SK-N-MC (cell line): ENCODE measurements around the gene MOXD1.

Experiments
- EZH2 ChIP-seq: fragments of 200-600 bp; sonication (generic); IDR thresholded peaks from one replicate; pipeline ENCODE4 v1.6.1; 2017; ENCODE audit warnings: antibody characterized with exemption
- FOXP2 ChIP-seq: optimal IDR thresholded peaks from 2 replicates; pipeline ENCODE3; 2011; ENCODE audit warnings: mild to moderate bottlenecking, moderate library complexity; ENCODE audit not compliant: insufficient read depth; ENCODE audit errors: extremely low read length, control extremely low read depth
- POLR2AphosphoS5 ChIP-seq: IDR thresholded peaks from 2 replicates; pipeline ENCODE4 v1.6.1; 2012; ENCODE audit warnings: mild to moderate bottlenecking, low read depth, low read length, borderline replicate concordance

DNA sequence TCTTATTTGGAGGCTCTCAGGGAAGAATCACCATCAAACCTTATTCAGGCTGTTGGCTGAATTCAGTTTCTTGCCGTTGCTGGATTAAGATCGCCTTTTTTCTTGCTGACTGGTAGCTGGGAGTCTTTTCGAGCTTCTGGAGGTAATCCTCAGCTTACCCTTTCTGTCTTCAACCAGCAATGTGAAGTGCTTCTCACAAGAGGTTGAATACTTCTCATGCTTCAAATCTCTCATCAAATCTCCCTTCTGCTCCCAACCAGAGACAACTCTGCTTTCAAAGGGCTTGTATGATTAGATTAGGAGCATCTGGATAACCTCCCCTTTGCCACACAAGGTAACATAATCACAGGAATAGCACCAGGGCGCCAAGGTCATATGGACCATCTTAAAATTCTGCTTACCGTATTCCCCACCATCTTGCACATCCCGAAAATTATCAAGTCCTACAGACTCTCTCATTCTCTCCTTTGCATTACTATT, 137.2 kb downstream of the MOXD1 start:
- TF ChIP-seq POLR2AphosphoS5 (no peak), EZH2 (no peak), FOXP2 (no peak)
